Activated gamma-delta T cell treated with Interleukin-2 at 50 U/mL for 16 hours (primary cell): Measurements from ENCODE around the gene MINK1.
"Not testable (repeated sequence)": the region's sequence is repeated elsewhere in the genome, so short reads cannot be mapped to it uniquely, and the experiment has no call there.

Experiments used
- DNase-seq: peaks from one replicate; pipeline ENCODE4 v3.0.0-alpha.2; 2020

The MINK1 gene

DNA sequence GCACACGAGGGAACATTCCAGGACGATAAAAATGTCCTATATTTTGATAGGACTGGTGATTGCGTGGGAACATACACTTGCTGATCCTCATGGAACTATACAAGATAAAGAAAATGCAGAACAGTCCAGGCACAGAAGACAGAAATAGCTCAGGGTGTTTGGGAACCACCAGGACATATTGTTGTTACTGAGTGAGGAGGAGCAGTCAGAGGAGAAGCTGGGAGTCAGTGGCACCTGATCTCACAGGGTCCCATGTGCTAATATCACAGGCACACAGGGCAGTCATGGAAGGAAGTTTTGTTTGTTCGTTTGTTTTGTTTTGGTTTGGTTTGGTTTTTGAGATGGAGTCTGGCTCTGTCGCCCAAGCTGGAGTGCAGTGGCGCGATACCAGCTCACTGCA is 20.4 kb upstream of the MINK1 start:
- DNase-seq = no peak

GRCh38 chr17:4815043-4815675 is 18.0 kb upstream of the MINK1 start:
- DNase-seq = no peak

DNA sequence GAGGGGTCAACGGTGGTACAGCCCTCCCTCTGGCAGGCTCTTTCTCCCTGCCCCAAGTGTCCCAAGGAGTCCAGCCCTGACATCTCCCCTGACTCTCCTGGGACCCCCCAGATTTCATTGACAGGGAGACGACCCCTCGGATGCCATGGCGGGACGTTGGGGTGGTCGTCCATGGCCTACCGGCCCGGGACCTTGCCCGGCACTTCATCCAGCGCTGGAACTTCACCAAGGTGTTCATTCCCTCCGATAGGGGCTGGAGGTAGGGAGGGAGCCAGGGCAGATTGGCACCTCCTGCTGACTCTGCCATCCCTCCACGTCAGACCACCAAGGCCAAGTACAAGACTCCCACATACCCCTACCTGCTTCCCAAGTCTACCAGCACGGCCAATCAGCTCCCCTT is 16.3 kb upstream of the MINK1 start:
- DNase-seq = no peak

DNA sequence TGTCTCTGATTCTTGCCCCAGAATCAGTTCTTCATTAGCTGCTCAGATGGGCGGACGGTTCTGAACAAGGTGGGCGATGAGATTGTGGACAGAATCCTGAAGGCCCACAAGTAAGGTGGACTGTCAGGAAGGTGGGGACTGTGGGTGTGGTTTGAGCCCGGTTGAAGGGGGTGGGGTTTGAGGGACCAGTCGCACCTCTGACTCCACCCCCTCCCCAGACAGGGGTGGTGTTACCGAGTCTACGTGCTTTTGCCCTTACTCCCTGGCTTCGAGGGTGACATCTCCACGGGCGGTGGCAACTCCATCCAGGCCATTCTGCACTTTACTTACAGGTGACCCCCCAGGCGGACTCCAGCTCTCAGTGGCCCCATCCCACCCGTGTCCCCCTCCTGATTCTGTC is 14.9 kb upstream of the MINK1 start:
- no peak for DNase-seq

DNA sequence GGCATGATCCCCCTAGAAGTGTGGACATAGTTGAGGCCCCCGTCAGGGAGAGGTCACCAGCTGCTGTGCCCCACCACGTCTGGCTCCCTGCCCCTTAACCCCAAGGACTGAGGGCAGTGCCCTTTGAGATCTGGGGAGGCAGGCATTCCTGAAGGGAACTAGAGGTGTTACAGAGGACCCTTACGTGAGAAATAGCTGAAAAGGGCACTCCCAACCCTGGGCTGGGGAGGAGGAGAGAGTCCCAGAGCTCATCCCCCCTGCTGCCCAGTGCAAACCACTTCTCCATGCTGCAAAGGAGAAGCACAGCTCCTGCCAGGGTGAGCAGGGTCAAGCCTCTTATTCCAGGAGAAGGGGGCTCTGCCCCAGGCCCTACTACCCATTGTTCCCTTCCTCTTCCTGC is 10.3 kb upstream of the MINK1 start:
- DNase-seq = no peak

DNA sequence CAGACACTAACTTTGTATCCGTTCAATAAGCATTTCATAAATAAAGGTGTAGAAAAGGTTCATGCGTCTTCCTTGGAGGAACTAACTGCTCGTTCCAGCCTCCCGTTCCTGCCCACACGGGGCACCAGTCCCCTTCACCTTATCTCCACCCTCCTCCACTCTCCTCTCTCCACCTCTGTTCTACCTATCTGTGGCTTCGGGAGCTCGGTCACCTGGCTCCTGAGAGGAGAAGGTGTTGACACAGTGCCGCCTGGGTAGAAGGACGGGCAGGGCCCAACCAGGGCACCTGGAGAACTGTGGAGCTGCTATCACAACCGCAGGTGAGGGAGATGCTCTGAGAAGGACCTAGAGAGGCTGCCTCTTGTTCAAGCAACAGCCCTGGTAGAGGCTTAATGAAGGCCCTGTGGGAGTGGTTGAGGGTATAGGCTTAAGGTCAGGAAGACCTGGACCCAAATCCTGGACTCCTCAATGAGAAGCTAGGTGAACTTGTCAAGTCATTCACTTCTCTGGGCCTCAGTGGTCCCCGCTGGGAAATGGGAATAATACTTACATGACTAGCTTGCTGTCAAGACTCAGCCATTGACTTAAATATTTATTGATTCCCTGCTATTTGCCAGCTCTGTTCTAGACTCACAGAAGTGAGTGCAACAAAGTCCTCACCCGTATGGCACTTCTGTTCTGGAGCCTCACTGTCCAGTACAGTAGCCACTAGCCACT is 9.6 kb upstream of the MINK1 start:
- no peak for DNase-seq

- DNase-seq = no peak
These were observed 5.7 kb upstream of the MINK1 start for GRCh38 chr17:4827399-4827798.

DNA sequence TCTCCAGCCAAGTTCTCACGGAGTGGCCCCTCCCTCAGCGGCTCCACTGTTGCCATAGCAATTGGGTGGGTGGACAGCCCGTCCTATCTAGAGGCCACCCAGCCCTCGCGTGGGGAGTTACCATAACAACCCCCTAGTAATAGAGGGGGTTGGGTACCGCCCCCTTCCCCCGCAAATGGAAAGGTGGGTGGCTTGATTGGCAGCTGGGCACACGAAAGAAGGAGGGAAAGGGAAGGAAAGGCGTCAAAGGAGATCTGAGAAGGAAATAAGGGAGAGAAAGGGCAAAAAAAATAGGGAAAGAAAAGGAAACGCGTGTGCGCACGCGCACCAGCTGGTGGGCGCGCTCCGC is 337 bp upstream of the MINK1 start:
- DNase-seq = not testable (repeated sequence)

DNA sequence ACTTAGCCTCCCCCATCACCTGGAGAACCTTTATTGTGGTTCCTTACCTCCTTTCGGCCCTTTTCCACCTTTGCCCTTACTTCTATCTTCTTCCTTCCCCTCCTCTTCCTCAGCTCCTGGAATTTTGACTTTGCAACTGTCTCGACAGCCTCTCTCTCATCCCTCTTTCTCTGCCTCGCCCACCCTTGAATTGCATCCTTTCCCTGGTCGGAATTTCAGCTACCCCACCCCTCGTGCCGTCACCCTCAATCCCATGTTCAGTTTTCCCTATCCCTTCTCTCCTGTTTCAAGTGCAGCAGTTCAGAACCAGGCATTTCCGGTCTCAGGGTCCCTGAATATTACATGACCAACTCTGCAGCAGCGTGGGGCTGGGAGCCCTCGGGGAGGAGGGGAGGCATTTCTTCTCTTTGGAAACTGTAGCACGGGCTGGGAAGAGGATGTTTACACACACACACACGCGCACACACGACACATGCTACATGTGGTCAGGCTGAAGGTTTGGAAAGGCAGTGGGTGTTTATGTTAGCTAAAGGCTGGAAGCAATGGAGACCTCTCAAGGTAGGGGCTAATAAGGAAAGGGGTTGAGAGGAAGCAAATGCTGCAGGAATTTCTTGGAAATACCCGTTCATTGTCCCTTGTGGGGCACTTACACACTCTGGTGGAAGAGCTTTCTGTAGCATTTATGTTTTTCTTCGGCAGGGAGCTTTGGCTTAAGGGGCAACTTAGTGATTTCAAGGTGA is 971 bp downstream of the MINK1 start:
- no peak for DNase-seq

DNA sequence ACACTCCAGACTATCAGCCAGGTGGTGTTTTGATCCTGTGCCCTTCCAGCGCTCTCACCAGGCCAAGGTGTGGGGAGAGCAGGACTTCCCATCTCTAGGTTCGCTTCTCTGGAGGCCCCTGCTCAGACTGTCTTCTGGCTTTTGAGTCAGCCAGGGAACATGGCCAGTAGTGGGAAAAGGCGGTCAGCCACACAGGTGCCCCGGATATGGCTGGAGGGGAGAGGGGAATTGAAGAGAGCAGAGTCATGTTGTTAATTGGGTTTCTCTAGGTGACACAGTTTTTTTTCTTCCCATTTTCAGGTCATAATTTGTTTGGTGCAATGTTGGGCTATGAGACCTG is 1.5 kb downstream of the MINK1 start:
- no peak for DNase-seq

DNA sequence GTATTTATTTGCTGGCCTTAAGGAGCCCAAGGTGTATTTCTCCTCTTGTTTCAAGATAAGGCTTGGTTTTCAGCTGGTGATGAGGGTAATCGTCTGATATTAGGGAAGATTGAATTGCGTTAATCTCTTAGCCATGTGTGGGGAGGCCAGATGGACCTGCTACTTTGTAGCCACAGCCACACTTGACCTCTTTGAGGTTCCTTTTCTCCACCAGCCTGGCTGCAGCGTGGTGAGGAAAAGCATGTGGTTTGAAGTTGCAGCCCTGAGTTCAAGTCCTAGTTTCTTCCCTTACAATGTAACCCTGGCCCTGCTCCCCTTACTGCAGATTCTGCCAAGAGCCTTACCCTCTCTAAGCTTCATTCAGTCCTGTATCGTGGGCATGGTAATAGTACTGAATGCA is 3.1 kb downstream of the MINK1 start:
- no peak for DNase-seq

GRCh38 chr17:4837471-4838308 is 4.5 kb downstream of the MINK1 start:
- DNase-seq = no peak

DNA sequence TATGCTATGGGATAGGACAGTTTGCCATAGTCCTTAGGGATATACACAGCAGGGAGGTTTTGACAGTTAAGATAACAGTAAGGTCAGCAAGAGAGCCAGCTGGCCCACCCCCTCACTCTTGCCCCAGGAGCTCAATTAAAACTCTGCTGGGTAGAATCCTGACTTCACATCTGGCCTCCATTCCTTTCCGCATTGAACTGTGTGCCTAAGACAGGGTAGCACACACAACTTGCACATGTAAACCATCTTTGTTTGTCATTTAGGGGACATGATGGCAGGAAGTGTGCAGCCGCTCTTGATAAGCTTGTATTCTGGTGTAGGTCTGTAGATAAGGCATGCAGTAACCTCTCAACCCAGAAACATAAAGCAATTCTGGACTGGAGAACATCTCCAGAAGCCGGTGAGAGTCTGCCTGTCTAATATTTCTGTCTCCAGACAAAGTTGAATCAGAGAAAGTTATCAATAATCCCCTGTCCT is 5.2 kb downstream of the MINK1 start:
- DNase-seq = no peak

DNA sequence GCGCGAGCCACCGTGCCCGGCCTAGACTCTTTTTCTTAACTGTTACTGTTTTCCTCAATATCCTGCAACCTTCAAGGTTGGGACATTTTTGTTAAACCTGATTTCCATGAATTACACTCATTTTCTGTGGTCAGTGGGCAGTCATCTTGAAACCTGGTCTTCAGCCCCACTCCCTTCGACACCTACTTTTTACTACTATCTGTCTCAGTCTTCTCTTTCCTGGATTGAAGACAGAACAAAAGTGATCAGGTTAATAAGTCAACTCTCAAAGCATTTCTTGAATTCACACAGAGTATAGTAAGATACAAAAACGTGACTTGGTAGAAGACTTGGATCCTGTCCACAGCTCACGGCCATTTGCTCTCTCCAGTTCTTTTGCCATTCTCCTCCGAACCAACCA is 6.1 kb downstream of the MINK1 start:
- DNase-seq = no peak

DNA sequence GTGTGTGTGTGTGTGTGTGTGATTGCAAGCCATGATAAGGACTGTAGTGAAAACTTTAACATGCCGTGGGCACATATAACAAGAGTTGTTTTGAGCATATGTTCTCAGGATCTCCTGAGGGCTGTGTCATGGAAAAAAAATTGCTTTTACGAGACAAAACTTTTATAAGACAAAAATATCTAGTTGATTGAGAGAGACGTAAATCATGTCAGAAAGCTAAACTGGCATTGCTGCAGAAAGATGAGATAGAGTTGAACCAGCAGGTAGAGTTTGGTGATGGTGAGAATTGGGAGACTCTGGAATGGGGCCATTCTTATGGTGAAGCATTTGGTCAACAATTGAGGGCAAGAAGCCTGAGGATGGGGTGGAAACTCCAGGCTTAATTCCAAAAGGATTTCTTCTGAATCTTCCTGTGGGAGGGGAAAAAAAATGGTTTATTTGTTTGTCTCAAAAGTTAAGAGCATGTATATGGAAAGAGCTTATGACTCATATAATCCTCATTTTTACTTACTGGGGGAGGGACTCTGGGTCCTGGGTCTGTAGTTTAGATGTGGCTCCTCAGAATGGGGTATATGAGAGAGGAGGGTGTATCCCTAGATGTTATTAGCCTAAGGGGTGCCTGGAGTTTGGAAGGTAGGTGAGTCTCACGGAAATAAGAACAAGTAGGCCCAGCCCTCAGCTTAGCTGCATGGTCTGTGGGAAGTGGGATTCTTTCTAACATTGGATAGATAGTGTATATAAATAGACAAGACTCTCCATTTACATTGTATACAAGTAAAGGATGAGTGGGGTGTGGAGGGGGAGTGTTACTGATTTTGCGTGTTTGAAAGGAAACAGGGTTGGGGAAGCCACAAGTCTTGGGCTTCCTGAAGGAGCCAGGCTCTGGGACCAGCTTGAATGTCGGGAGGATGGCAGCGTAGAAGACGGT is 7.1 kb downstream of the MINK1 start:
- DNase-seq = no peak

DNA sequence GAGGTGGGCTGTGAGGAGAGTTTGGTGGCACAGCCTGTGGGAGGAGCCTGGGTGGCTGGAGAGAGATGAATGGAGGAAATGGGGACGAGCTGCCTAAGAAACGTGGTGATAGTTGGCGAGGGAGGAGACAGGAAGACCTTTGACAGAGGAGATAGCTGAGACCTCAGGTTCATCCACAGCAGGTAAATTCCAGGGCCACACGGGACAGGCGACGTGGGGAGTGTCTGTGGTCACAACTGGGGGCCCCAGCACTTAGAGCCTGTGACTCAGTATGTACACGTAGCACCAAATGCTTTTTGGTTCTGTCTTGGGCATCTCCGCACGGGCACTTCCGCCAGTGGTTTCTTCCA is 7.7 kb downstream of the MINK1 start:
- DNase-seq = no peak

DNA sequence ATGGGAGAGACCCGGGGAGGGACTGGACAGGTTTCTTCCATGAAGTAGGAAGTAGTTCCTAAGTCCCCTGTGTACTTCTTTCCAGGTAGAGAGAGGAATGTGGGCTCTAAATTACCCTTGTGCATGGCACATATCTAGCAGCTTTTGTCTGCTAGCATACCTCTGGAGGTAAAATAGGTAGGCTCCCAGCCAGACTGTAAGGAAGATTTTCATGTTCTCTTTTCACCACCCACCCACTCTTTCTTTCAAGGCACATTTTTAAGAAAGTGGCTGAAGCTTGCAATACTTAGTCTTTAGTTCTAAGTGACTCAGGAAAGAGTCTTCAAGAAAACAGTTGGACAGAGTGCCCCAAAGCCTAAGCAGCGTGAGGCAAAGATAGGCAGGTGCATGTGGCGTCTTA is 9.2 kb downstream of the MINK1 start:
- DNase-seq = no peak

DNA sequence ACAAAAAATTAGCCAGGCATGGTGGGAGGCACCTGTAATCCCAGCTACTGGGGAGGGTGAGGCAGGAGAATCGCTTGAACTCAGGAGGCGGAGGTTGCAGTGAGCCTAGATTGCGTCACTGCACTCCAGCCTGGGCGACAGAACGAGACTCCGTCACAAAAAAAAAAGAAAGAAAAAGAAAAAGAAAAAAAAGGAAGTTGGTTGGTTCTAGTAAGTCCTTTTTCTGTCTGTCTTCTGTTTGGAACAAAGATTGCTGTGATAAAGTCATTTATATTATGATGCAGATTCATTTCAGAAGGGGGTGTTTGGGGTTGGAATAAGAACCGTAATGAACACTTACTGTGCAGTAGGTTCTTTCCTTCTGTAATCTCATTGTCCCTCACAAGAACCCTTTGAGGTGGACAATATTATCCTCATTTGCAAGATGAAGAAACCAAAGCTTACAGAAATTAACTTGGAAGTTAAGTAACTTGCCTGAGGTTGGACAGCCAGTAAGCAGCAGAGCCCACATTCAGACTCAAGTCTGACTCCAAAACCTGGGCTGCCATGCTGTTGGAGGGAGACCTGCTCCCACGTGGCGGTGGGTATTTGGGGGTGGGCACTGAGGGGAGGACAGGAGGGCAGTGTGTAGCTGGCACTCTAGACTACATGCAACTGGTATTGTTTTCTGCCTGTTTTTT is 10.3 kb downstream of the MINK1 start:
- no peak for DNase-seq

GRCh38 chr17:4845118-4845517 is 12.0 kb downstream of the MINK1 start:
- no peak for DNase-seq

DNA sequence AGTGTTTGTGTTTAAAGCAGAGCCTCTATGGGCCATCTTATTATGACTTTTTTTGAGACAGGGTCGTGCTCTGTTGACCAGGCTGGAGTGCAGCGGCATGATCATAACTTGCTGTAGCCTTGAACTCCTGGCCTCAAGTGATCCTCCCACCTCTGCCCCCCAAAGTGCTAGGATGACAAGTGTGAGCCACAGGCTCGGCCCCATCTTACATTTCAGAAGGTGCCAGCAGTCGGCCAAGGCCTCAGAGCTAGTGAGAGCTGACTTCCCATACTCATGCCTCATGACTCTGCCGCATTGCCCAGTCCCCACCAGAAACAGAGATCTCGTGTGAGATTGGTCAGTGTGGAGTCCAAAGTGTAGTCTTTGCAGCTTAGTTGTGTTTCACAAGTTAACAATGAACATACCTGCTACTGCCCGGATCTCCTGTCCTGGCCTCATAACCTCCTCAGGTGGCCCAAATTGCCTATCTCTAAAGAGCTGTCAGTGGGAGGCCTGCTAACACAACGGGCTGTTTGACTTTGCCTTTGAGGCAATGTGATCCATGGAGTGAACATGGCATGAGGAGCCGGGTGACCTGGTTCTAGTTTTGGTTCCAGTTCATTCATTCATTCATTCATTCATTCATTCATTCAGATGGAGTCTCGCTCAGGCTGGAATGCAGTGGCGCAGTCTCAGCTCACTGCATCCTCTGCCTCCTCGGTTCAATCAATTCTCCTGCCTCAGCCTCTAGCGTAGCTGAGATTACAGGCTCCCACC is 13.7 kb downstream of the MINK1 start:
- DNase-seq = no peak

GRCh38 chr17:4849011-4849536 is 15.9 kb downstream of the MINK1 start:
- no peak for DNase-seq
